Bronchial epithelial cell (primary cell): ENCODE data around the gene JARID2. TPM values are rescaled to one million over a fixed set of nuclear protein-coding genes. Genes with fewer than 3 reads are reported as not detected.

Experiments
- DNase-seq: peaks from one replicate; pipeline ENCODE4 v3.0.0-alpha.2; 2010; ENCODE audit warnings: low read depth
- FAIRE-seq: peaks from 2 replicates; lab custom pipeline; 2011; peaks lifted over from hg19 to GRCh38; lab: Jason Lieb, UNC
- H3K27me3 ChIP-seq: 2 replicates; pipeline ENCODE4 v1.5.1; 2011; ENCODE audit warnings: low read length; ENCODE audit not compliant: control insufficient read depth, insufficient read depth
- H3K36me3 ChIP-seq: 2 replicates; pipeline ENCODE4 v1.5.1; 2011; ENCODE audit warnings: low read length; ENCODE audit not compliant: control insufficient read depth, insufficient read depth
- H3K4me3 ChIP-seq: 2 replicates; pipeline ENCODE4 v1.5.1; 2011; ENCODE audit warnings: mild to moderate bottlenecking, low read depth, low read length, control low read depth
- total RNA-seq: library from RNA; depleted of rRNA; stranded (reverse); fragments of >200 nt; gene quantifications from 2 replicates; pipeline ENCODE4 v1.2.1, GENCODE V29; 2014
- TF ChIP-seq, protein P1 (sequence below): IDR thresholded peaks from 2 replicates; pipeline ENCODE4 v1.5.1; 2011; ENCODE audit warnings: mild to moderate bottlenecking, moderate library complexity, low read length, control low read depth, inconsistent platforms; ENCODE audit not compliant: insufficient read depth, severe bottlenecking

Gene JARID2
- total RNA-seq, 1 donor from 2014 or later, result 29.2 TPM

DNA sequence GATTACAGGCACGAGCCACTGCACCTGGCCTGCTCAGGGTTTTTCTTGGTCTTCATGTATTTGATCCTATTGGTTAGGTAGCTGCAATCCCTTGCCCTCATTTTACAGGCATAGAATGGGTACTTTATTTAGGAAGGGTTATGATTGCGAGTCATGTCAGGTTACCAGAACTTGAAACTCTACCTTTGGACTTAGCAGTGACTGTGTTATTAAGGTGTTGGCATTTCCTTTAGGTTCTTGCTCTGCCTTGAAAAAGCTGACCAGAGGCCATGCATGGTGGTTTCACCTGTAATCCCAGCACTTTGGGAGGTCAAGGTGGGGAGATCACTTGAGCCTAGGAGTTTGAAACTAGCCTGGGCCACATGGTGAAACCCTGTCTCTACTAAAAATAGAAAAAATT lies 24.5 kb downstream of the JARID2 start:
- no peaks in the 10 kb centered on the region for H3K27me3 ChIP-seq
- FAIRE-seq (no peak), DNase-seq (no peak)
- no peaks in the 10 kb centered on the region for H3K36me3 ChIP-seq
- TF ChIP-seq, protein P1, sequence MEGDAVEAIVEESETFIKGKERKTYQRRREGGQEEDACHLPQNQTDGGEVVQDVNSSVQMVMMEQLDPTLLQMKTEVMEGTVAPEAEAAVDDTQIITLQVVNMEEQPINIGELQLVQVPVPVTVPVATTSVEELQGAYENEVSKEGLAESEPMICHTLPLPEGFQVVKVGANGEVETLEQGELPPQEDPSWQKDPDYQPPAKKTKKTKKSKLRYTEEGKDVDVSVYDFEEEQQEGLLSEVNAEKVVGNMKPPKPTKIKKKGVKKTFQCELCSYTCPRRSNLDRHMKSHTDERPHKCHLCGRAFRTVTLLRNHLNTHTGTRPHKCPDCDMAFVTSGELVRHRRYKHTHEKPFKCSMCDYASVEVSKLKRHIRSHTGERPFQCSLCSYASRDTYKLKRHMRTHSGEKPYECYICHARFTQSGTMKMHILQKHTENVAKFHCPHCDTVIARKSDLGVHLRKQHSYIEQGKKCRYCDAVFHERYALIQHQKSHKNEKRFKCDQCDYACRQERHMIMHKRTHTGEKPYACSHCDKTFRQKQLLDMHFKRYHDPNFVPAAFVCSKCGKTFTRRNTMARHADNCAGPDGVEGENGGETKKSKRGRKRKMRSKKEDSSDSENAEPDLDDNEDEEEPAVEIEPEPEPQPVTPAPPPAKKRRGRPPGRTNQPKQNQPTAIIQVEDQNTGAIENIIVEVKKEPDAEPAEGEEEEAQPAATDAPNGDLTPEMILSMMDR, result no peak
- no peak overlapping the region for H3K4me3 ChIP-seq

DNA sequence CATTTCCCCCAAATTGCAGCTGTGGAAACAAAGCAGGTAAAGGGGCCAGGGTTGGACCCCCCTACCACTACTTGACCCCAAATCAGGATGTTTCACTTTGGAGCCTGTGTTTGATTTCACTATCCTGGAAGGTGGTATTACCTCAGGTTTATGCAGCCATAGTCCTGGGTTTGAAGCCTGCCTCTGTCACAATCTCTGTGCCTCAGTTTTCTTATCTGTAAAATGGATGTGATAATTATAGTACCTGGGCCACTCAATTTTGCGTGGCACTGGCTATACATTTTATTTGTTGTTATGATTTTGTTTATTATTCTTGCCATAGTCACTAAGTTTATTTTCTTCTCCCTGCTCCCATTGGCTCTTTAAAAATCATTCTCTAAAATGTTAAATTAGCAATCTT lies 26.7 kb downstream of the JARID2 start:
- TF ChIP-seq, protein P1, result no peak
- Histone ChIP-seq H3K4me3 (no peak overlapping the region), H3K27me3 (no peaks in the 10 kb centered on the region), H3K36me3 (no peaks in the 10 kb centered on the region)
- DNase-seq (no peak), FAIRE-seq (no peak)

DNA sequence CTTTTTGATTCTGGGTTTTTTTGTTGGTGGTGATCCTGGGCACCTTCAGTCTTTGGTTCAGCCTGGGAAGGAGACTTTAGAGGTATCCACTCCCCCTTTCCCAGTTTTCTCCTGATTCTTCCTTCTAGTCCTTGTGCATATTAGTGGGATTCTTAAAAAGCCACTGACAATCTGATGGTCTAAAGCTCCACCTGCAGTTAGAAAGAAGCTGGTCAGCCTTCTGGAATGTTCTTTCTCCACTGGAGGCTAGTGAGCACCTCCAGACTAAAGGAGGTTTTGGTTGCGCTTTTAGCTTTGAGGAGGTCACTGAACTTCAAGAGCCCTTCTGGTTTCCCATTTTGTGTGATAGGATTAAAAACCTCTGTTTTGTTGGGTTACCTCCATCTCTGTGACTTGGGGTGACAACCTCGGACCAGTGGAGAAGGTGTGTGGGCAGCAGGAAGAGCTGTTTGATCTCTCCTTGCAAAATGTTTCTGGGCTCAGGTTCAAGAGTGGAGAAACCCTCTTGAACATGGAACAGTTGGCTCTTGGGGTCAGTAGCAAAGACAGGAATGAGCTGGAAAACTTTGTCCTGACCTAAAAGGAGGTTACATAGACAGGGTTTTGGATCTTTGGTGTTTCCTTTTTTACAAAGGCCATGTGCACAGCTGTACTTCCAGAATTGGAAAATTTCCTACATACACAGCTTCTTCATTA lies 29.0 kb downstream of the JARID2 start:
- Histone ChIP-seq H3K27me3 (no peaks in the 10 kb centered on the region), H3K4me3 (no peak overlapping the region), H3K36me3 (no peaks in the 10 kb centered on the region)
- TF ChIP-seq, protein P1, result peak; percentile 23
- DNase-seq (no peak), FAIRE-seq (no peak)

DNA sequence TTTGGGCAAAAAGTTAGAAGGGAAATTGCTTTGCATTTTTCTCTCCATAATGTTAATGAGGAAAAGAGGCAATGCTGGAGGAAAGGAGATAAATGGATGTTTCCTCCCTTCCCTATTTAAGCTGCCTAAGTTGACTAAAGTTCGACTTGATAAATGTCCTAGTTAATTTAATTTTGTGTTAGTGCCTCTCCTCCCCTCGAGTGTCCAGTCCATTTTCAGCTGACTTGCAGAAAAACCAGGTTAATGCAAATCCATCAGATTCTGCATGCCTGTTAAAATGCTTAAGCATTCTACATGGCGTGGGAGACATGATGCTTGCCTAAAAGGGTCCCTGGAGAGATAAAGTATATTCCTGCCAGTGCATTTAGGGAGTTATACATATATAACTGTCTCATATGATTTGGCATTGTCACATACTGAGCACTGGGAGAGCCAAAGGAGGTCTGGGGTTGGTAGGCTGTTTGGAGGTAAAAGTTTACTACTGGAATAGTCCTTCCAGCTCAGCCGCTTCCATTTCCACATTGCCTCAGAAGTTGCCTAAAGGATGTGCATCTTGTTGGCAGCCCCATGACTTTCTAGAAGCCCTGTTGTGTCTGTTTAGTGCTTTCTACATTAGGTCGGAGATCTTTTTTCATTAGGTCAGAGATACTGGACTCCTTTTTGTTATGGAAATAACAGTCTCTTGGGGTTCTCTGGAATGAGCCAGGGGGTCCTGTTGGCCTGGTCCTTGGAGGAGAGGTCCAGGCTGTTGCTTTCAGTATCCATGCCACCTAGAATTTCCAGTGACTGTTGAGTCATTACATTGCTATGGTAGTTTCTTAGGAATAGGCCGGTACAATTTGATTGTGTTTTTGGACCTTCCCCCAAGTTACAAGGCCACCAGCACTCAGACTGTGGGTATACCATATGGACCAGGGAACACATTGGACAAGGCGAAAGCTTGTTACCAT lies 30.4 kb downstream of the JARID2 start:
- FAIRE-seq (no peak), DNase-seq (no peak)
- Histone ChIP-seq H3K27me3 (no peaks in the 10 kb centered on the region), H3K4me3 (no peak overlapping the region), H3K36me3 (no peaks in the 10 kb centered on the region)
- TF ChIP-seq, protein P1, result no peak

DNA sequence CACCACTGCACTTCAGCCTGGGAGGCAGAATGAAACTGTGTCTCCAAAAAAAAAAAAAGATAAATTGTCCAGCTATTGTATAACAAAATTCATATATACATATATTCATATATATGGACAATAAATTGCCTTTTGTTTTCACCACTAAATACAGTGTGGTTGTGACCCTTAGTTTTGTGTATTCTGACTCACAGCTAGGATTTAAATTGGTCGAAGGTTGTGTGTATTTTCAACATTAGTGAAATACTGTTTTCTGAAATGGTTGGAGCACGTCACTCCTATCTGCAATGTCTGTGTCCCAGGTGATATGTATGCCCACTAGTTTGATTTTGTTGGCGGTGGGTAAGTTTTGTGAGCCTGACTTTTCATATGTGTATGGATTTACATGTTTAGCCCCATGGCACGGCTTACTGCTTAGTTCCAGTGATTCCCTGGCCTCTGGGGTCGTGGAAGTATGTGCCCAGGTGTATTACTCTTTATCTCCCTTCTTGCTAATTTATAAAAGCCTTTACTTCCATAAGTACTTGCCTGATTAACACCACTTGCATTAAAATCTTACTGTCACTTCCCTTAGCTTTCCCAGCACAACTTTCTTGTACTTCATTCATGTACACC lies 33.3 kb downstream of the JARID2 start:
- Histone ChIP-seq H3K4me3 (no peak overlapping the region), H3K27me3 (no peaks in the 10 kb centered on the region), H3K36me3 (no peaks in the 10 kb centered on the region)
- DNase-seq, result no peak
- no peak for FAIRE-seq
- TF ChIP-seq, protein P1, result no peak
